Measurements from ENCODE around the gene PRR30. TPM values are rescaled to one million over a fixed set of nuclear protein-coding genes. Genes with fewer than 3 reads are reported as not detected.

Gene PRR30
- total RNA-seq, 1 donor from 2014 or later, result not detected

DNA sequence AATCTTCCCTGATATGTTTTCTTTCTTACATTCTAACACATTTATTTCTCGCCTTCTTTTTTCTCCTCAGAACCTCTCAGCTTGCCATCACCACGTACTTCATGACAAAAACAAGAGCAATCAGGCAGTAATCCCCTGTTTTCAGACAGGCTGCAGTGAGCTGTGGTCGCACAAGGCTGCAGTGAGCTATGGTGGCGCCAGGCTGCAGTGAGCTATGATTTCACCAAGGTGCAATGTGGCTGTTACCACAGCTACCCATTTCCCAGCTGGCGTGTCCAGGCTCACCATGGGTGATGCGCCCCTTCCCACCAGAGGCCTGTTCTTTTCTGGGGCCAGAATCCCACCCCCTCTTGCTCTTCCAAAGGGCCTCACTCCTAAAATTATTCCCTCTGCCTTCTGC, 35.4 kb upstream of the PRR30 start:
- Mint-ChIP-seq H3K4me3 (ENCODE audit: unreplicated experiment) (no peak overlapping the region), H3K4me1 (ENCODE audit: unreplicated experiment) (no peaks in the 10 kb centered on the region), H3K9me3 (ENCODE audit: unreplicated experiment) (no peaks in the 10 kb centered on the region), H3K27me3 (ENCODE audit: unreplicated experiment) (peaks cover 1% of the 10 kb centered on the region), H3K36me3 (ENCODE audit: low read depth, unreplicated experiment) (no peaks in the 10 kb centered on the region), H3K27ac (ENCODE audit: unreplicated experiment) (no peak overlapping the region)
- no peak for TF ChIP-seq CTCF (IDR thresholded peaks at IDR 0.05; ENCODE audit: unreplicated experiment)
- DNase-seq (ENCODE audit: low spot score), result no peak

DNA sequence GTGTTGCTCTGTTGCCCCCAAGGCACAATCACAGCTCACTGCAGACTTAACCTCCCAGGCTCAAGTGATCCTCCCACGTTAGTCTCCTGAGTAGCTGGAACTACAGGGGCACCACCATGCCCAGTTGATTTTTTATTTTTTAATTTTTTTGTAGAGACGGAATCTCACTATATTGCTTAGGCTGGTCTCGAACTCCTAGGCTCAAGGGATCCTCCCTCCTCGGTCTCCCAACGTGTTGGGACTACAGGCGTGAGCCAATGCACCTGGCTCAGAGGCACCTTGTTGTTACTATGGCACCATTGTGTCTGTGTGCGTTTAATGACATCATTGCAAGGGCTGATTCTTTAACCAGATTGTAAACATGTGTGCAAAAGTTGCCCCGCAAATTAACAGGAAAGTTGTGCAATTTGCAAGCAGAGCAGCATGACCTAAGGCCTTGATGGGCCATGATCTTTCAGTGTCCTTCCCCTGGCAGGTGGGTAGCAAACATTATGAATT, 32.2 kb upstream of the PRR30 start:
- no peak overlapping the region for H3K4me3 Mint-ChIP-seq (ENCODE audit: unreplicated experiment)
- TF ChIP-seq CTCF (IDR thresholded peaks at IDR 0.05; ENCODE audit: unreplicated experiment), result no peak

DNA sequence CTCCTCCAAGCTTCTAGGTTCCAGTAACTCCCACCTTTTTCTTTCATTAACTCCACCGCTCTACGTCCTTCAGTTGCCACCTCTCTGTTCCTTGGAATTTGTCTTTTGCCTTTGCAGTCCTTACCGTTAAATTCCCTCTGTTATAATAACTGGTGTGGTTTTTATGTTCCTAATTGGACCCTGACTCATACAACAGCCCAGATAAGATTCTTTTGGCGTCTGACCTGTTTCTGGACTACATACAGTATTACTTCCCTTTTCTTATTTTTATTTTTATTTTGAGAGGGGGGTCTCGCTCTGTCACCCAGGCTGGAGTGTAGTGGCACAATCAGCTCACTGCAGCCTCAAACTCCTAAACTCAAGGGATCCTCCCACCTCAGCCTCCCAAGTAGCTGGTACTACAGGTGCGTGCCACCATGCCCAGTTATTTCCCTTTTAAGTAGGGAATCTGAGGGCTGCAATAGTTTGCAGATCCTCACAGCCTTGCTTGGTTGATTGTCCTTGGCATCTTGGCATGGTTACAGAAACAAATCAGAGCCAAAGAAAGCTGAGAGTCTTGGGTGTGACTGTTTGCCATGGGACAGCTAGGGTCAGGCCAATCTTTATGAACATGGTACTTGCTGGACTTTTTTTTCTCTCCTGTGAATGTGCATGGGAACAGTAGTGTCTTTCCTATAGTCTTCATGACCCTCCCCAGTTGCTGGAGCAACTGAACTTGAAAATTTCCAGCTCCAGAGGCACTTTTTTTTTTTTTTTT, 31.5 kb upstream of the PRR30 start:
- H3K4me1 Mint-ChIP-seq (ENCODE audit: unreplicated experiment), result no peaks in the 10 kb centered on the region
- no peak overlapping the region for H3K27ac Mint-ChIP-seq (ENCODE audit: unreplicated experiment)
- no peak for TF ChIP-seq CTCF (IDR thresholded peaks at IDR 0.05; ENCODE audit: unreplicated experiment)
- no peaks in the 10 kb centered on the region for H3K36me3 Mint-ChIP-seq (ENCODE audit: low read depth, unreplicated experiment)
- H3K4me3 Mint-ChIP-seq (ENCODE audit: unreplicated experiment), result no peak overlapping the region
- no peaks in the 10 kb centered on the region for H3K9me3 Mint-ChIP-seq (ENCODE audit: unreplicated experiment)
- no peaks in the 10 kb centered on the region for H3K27me3 Mint-ChIP-seq (ENCODE audit: unreplicated experiment)
- DNase-seq (ENCODE audit: low spot score), result no peak

More for the DNA sequence above, 32.2 kb upstream of the PRR30 start:
- no peaks in the 10 kb centered on the region for H3K9me3 Mint-ChIP-seq (ENCODE audit: unreplicated experiment)
- H3K36me3 Mint-ChIP-seq (ENCODE audit: low read depth, unreplicated experiment), result no peaks in the 10 kb centered on the region
- H3K27ac Mint-ChIP-seq (ENCODE audit: unreplicated experiment), result no peak overlapping the region
- no peaks in the 10 kb centered on the region for H3K27me3 Mint-ChIP-seq (ENCODE audit: unreplicated experiment)
- H3K4me1 Mint-ChIP-seq (ENCODE audit: unreplicated experiment), result no peaks in the 10 kb centered on the region
- no peak for DNase-seq (ENCODE audit: low spot score)

DNA sequence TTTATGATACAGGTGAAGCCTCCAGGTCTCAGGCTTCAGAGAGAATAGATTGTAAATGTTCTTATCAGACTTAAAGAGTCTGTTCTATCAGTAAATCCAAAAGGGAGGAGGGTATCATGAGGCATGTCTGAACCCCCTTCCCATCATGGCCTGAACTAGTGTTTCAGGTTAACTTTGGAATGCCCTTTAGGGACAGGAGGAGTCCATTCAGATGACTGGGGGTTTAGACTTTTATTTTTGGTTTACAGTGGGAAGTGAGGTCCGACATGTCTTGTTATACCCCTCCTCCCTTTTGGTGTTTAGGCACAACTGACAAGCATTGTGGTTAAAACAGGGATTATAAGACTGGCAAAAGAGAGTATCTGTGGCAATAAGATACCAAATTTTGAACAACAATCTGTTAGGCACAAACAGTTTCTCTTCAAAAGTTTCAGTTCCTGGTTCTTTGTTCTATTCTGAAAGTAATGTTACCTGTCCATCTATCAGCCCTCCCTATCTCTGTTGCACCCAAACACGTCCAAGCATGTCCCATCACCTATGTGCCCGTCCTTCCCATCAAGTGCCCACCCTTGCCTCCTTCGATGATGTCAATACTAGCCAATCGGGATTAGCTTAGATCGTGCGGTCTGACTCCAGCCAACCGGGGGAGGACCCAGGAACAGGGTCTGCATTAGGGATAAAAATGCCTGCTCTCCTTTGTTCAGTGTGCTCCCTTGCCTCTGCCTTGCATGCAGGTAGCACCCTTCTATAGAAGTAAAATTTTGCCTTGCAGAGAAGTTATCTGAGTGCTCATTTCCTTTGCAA, 26.0 kb upstream of the PRR30 start:
- DNase-seq (ENCODE audit: low spot score), result no peak
- no peaks in the 10 kb centered on the region for H3K9me3 Mint-ChIP-seq (ENCODE audit: unreplicated experiment)
- H3K36me3 Mint-ChIP-seq (ENCODE audit: low read depth, unreplicated experiment), result no peaks in the 10 kb centered on the region
- no peak for TF ChIP-seq CTCF (IDR thresholded peaks at IDR 0.05; ENCODE audit: unreplicated experiment)
- H3K4me1 Mint-ChIP-seq (ENCODE audit: unreplicated experiment), result no peaks in the 10 kb centered on the region
- H3K27ac Mint-ChIP-seq (ENCODE audit: unreplicated experiment), result no peak overlapping the region
- H3K27me3 Mint-ChIP-seq (ENCODE audit: unreplicated experiment), result peaks cover under 1% of the 10 kb centered on the region
- H3K4me3 Mint-ChIP-seq (ENCODE audit: unreplicated experiment), result peak overlapping the region; percentile 19

Measured in endothelial cell (in vitro differentiated cells).